ENCODE measurements around the gene USP7. TPM values are rescaled to one million over a fixed set of nuclear protein-coding genes. Genes with fewer than 3 reads are reported as not detected.

Gene USP7
- polyA plus RNA-seq: 32.8 and 35.5 TPM in 2 replicates

GRCh38 chr16:8963821-8964441 is at the start of gene USP7:
TSS of gene USP7 (minus strand) at chr16:8963906. CDS start at chr16:8963285, 621 bp downstream.

DNA sequence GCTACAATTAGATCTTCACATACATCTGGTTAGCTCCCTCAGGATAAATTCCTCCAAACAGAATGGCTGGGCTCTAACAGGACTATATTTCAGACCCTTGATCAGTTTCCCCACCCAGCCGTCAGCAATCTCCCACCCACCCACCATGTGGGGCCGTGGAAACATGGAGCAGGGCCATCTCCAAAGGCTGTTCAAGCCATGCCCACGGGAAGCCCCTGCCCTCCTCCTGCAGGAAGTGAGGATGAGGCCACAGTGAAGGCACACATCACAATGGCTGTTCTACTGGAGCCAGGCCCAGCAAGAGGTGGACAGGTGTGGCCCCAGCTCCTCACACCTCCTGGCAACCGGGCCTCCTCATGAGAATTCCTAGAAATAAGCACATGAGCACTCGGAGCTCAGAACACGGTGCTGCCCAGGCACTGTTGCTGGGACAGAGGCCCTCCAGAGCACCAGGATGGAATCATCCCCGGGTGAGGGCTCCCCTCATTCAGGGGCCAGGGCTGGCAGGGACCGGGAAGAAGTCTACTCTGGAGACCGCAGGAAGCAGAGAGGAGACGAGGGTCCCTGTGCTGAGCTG is 81.6 kb downstream of the USP7 start, which contains the start of gene LITAFD:
TSS of gene LITAFD (plus strand) at position 311 of the 577 bp plus-strand sequence. CDS start 2,005 bp downstream, outside the sequence.

DNA sequence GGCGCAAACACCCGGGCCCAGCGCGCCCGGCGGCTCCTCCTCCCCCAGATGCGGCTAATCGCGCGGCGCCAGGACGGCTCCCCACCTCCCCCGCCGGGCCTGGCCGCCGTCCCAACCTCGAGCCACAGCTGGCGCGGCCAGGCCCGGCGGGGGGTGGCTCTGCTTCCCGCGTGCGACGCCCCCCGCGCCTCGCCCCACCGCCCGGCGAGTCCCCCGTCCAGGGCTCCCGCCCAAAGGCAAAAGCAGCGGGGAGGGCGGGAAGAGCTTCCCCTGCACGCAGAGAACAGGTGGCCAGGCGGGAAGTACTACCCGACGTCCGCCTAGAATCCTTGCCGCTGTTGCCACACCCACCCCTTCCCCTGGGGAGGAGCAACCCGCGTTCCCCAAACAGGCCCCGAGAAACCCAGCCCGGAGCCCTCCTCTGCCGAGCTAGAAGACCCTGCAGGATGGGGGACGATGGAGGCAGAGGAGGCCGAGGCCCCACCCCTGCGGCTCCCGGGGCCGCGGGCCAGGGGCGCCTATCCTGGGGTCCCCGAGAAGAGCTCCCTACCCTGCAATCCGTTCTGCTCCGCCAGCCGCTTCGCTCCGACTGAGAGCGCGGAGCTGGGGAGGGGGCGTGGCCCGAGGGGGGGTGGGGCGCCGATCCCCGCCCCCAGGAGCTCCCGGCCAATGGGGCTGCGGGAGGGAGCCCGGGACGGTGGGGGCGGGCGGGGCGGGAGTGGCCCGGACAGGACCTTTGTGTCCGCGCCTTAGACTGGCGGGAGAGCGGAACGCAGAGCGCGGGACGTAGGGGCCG is 95.1 kb downstream of the USP7 start, which contains the start of gene CARHSP1:
TSS of gene CARHSP1 (minus strand) at position 591 of the 796 bp plus-strand sequence. CDS start 9,678 bp downstream, outside the sequence.

Other genes with a start within 250 kb of the USP7 start
- 5.8 and 11.7 TPM in 2 replicates for gene TMEM186, start 166.3 kb downstream of the USP7 start, polyA plus RNA-seq
- gene PMM2, start 166.1 kb downstream of the USP7 start, polyA plus RNA-seq: 2.8 and 8.8 TPM in 2 replicates
- 1.1 and 1.7 TPM in 2 replicates for gene CARHSP1, start 94.9 kb downstream of the USP7 start, polyA plus RNA-seq
- gene LITAFD, start 81.6 kb downstream of the USP7 start, polyA plus RNA-seq: not detected in 2 replicates
- gene HAPSTR1, start 127.7 kb upstream of the USP7 start, polyA plus RNA-seq: 18.0 and 22.3 TPM in 2 replicates

Data from Purkinje cell (primary cell).